Activated effector memory CD4-positive, alpha-beta T cell treated with anti-CD3 and anti-CD28 coated beads, Interleukin-2, amount 50 U/mL, for 16 hours (primary cell): Measurements from ENCODE around the gene RPS6KB2.
"Not testable (repeated sequence)": the region's sequence is repeated elsewhere in the genome, so short reads cannot be mapped to it uniquely, and the experiment has no call there.

Source experiments
- DNase-seq: peaks from one replicate; pipeline ENCODE4 v3.0.0-alpha.2; 2020

RPS6KB2 gene

DNA sequence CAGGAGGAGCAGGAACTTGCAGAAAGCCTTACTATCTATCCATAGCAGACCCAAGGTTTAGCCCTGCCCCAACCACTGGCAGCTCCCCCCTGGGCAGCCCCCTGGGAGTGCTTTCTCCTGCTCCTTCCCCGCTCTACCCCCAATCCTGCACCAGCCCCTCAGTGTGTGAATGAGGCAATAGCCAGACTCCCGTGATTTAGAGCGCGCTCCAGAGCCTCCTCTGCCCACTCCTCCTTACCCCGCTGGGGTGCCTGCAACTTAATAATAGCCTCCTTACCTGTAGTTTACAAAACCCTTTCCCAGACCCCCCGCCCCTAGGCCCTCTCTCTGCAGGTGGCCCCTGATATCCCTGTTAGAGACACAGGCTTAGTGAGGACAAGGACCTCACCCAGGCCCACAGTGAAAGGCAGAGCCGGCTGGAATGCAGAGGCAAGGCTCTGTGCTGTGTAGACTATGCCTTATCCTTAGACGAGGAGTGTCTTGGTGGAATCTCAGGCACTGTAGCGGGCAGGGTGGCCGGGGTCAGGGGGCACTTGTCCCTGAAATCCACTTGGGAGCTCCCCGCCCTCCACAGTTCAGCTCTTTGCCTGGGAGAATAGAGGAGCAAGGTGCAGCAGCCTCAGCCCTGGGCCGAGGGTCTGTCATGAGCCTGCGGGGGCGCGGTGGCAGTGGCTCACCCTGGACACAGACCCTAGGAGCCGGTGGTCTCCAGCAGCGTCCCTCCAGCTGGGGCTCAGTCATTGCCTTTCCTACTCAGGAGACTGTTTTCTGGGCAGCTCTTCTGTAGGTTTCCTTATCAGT, 17.1 kb upstream of the RPS6KB2 start:
- no peak for DNase-seq

DNA sequence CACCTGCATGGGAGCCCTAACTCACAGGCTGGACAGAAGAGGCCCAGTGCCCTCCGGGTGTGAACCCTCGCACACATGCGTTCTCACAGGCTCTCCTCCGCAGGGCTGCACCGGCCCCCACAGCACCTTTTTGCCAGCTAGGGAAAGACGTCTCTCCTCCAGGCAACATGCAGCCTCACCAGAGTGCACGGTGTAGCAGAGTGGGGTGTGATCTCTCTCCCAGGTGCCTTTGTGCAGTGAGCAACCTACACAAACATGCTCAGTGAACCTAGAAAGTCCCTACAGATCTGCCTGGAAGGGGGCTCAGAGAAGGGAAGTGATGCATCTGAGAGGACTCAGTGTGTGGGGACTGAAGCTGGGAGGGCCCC, 16.5 kb upstream of the RPS6KB2 start:
- DNase-seq: no peak

DNA sequence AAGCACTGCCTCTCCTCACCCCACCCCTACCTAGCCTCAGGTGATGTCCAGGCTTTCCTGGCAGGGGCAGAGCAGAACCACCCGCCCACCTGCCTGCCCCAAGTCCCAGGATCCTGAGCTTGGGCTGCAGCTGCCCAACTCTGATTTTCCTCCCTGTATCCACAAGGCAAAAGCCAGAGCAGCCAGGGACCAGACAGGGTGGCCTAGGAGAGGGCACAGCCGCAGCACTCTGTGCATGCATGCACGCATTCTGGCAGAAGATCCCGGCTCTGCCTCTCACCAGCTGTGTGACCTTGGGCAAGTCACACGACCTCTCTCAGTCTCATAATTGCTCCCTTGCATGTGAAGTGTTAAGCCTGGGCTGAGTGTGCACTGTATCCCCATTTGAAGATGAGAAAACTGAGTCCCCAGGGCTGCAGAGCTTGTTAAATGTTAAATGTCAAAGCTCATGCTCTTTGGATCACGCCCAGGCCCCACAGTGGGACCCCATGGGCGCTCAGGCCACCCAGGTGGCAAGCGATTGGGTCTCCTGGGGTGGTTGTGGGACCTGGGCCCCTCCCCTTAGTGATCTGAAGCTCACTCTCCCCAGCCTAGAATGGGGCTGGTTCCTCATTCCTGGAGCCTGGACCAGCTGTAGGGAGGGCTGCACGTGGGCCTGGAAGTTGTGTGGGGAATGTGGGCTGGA, 15.7 kb upstream of the RPS6KB2 start:
- no peak for DNase-seq

DNA sequence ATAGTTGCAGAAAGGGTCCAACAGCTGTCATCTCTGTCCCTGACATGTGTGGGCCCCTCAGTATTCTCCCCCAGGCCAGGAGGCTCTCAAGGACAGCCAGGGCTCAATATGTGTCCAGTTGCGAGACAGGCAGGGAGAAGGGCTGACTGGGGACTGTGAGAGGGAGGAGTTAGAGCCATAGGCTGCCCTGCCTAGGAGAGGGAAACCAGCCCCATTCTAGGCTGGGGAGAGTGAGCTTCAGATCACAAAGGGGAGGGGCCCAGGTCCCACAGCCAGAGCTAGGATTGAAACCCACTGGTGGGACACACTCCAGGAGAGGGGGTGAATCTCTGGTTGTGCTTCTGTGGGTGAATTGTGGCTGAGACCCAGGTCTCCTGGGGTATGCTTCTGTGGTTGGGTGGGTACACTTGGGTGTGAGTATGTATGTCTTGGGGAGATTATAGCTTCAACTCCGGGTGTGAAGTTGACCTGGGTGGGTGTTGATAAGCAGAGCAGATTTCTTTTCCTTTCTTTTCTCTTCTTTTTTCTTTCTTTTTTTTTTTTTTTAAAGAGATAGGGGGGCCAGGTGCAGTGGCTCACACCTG, 14.9 kb upstream of the RPS6KB2 start:
- DNase-seq: no peak

DNA sequence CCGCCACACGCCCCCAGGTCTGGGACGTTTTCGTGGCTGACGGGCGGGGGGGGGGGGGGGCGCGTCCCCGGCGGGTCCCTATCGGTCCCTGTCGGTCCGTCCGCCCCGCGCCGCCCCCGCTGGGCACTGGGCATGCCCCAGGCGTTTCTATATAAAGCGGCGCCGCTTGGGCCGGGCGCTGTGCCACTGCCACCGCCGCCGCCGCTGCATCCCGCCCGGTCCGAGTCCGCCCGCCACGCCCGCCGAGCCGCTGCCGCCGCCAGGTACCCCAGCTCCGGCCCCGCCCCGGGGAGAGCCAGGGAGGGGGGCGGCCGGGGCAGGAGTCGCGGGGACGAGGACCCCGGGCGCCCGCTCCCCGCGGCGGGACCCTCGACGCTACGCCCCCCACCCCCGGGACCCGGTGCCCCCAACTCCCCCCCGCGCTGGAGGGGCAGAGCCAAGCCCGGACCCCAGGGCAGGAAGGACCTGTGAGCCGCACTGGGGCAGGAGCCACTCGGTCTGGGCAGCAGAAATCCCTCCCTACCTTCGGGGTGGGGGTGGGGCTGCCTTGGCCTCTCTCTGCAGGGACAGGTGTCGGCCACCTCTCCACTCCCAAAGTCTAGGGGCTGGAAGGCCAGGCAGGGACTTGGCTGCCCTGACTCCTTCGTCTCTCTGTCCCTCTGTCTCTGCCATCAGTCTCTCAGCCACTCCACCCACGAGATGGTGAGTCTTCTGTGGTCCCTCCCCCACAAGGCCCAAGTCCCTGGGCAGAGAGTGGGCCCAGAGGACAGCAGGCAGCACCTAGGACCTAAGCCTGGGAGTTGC, 12.6 kb upstream of the RPS6KB2 start, which contains the start of gene CARNS1:
Gene CARNS1, plus strand, starts transcription at position 178 of the 804 bp plus-strand sequence. Its CDS starts 522 bp downstream, at position 700.
- no peak for DNase-seq

DNA sequence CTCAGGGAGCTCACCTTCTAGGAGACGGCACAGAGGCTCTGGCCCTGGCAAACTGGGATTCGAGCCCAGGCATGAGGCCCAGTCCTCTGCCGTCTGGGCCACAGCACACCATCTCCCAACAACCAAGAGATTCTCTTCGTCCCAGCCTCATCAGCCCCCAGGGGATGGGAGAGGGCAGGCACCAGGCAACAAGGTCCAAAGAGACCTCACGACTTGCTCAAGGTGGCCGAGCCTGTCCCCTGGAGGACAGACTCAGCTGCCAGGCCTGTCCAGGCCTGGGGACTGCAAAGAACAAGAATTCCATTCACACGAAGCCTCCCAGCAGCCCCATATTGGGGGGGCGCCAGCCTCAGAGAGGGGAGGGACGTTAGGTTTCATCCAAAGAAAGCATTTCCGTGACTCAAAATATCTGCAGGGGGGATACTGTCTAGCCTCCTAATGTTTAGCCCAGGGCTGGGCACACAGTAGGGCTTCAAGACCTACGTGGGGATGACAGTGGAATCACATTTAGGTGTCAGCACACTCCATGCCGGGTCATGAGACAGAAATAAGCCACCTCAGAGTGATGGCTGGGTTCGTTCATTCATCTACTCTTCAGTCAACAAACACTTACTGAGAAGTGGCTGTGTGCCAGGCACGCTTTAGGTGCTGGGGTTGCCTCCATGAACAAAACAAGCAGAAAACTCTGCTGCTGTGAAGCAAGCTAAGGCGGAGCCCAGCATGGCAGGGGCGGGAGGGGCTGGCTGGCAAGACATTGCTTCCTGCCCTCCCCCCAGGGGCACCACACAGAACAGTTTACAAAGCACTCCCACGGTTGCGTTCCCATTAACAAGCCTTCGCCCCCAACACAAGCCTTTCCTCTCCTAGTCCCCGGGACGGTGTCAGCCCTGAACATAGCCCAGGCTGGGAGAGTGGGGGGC, 11.6 kb upstream of the RPS6KB2 start:
- peak; percentile 89 for DNase-seq

DNA sequence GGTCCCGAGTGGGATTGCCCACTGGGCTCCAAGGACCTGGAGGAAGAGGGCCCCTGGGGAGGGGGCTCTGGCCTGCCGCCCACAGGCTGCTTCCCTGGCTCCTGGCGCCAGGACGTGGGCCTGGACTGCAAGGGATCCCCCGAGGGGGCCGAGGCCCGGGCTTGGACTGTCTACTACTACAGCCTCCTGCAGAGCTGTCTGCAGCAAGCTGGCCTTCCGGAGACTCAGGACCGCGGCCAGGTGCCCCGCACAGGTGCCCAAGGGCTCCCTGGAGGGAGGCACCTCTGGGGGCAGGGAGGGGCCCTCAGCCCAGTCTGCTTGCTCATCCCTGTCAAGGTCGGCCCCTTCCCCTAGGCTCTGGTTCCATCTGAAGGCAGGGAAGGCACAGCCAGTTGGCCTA, 10.9 kb upstream of the RPS6KB2 start:
- no peak for DNase-seq

DNA sequence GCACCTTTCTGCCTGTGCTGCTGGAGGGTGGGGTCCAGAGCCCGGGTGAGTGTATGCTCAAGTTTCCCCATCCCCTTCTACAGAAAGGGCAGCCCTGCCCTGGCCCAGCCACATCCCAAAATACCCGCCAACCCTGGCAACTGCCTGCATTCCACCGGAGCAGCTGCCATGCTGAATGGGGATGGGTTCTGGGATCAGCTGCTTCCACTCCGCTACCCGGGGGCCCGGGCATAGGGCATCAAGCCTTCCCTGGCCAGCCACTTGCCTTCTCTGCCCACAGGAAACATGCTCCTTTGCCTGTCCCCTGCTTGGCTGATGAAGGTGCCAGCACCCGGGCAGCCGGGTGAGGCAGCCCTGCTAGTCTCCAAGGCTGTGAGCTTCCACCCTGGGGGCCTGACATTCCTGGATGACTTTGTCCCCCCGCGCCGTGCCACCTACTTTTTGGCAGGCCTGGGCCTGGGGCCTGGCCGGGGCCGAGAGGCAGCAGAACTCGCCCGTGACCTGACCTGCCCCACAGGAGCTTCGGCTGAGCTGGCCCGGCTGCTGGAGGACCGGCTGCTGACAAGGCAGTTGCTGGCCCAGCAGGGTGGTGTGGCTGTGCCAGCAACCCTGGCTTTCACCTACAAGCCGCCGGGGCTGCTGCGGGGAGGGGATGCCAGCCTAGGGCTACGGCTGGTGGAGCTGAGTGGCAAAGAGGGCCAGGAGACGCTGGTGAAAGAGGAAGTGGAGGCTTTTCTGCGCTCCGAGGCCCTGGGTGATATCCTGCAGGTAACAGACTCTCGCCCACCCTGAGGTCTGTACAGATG, 9.6 kb upstream of the RPS6KB2 start:
- DNase-seq: peak; percentile 77

DNA sequence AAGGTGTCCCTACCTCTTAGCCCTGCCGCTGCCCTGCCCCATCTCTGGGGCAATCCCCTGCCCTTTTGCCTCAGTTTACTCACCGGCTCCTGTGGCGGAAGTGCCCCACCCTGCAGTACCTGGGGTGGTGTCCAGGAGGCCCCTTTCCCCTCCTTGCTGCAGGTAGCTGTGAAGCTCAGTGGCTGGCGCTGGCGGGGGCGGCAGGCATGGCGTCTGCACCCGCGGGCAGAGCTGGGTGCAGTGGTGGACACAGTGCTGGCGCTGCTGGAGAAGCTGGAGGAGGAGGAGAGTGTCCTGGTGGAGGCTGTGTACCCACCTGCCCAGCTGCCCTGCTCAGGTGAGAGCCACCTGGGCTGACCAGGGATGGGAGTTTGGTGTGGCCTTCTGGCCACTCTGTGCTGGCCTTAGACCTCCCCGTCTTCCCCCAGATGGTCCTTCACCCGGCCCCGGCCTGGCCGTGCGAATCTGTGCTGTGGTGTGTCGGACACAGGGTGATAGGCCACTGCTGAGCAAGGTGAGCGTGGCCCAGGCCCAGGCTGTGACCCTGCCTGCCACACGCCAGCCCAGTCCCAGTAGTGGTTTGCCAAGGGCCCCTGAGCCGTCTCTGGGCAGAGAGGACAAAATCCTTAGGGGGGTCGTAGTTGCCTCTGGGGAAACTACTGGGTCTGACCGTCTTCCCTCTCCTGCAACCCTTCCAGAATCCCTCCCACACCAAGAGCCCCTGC, 8.8 kb upstream of the RPS6KB2 start:
- no peak for DNase-seq

DNA sequence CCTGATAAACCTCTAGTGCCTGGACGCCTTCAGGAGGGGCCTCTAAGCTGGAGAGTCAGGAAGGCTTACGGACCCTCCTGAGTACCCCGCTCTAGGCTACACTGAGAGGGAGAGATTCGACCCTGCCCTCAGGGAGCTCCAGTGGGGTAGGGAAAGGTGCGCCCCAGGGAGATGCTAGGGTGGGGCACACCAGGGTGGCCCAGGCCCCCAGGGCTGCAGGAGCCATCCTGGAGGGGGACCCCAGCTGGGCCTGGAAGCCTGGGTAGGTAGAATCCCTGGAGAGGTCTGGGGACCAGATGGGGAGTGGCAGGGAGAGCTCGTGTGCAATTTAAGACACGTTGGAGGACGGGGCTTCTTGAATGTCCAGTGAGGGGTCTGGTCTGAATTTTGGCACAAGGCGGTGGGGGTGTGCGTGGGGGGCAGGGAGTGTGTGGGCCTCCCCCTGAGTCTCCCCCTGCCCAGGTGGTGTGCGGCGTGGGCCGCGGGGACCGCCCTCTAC, 8.1 kb upstream of the RPS6KB2 start:
- DNase-seq: no peak

DNA sequence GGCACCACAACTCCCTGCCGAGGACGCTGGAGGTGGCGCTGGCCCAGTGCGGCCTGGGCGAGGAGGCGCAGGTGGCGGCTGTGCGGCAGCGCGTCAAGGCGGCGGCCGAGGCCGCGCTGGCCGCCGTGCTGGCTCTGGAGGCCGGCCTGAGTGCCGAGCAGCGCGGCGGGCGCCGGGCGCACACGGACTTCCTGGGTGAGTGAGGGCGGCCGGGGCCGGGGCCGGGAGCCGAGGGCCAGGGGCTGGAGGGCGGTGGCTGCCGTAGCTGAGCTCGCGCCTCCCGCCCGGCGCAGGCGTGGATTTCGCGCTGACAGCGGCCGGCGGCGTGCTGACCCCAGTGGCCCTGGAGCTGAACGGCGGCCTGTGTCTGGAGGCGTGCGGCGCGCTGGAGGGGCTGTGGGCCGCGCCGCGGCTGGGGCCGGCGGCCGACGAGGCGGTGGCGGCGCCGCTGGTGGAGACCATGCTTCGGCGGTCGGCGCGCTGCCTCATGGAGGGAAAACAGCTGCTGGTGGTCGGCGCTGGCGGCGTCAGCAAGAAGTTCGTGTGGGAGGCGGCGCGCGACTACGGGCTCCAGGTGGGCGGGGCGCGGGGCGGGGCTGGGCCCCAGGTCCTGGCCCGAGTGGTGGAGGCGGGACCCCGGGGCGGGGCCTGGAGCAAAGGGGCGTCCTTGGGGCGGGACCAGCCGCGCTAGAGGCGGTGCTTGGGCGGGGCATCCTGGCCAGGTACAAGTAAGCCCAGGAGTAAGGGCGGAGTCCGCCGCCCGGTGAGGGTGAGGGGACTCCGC, 7.5 kb upstream of the RPS6KB2 start:
- peak; percentile 99 for DNase-seq

DNA sequence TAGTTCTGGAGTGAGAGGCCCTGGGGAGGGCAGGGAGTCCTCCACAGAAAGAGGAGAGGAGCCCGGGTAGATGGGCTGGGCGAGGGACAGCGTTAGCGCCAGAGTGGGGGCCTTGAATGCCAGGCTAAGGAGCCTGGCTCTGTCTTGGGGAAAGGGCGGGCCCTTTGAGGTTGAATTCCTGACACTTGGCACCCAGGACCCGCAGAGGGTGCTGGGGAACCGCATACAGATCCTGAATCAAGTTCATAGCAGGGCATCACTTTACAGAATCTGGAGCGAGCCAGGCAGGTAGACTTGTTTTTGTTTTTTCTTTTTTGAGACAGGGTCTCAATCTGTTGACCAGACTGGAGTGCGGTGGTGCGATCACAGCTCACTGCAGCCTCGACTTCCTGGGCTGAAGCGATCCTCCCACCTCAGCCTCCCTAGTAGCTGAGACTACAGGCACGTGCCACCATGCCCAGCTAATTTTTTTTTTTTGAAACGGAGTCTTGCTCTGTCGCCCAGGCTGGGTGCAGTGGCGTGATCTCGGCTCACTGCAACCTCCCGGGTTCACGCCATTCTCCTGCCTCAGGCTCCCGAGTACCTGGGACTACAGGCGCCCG, 6.8 kb upstream of the RPS6KB2 start:
- DNase-seq: no peak

DNA sequence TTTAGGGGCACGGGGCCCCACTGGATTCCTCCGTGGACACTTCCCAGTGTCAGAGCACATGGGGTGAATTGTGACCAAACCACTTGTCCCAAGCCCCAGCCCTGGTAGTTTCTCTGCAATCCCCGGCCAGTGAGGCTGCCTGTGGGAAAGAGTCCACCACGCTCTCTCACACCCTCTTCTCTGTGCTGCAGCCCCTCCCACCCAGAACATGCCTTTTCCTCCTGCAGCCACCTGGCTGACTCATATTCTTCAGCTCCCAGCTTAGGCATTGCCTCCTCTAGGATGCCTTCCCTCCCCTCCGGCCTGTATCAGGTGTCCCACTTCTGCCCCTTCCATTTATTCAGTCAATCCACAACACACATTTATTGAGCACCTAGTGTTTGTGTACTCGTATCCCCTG, 5.4 kb upstream of the RPS6KB2 start:
- no peak for DNase-seq

DNA sequence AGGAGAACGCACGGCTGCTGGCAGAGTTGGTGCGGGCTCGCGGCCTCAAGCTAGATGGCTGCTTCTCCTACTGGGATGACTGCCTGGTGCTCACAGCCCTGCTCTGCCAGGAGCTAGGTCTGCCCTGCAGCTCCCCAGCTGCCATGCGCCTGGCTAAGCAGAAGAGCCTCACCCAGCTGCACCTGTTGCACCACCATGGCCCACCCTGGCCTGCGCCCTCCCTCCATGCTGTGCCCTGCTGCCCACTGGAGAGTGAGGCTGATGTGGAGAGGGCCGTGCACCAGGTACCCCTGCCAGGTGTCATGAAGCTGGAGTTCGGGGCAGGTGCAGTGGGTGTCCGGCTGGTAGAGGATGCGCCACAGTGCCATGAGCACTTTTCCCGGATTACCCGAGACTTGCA, 4.8 kb upstream of the RPS6KB2 start:
- DNase-seq: no peak

DNA sequence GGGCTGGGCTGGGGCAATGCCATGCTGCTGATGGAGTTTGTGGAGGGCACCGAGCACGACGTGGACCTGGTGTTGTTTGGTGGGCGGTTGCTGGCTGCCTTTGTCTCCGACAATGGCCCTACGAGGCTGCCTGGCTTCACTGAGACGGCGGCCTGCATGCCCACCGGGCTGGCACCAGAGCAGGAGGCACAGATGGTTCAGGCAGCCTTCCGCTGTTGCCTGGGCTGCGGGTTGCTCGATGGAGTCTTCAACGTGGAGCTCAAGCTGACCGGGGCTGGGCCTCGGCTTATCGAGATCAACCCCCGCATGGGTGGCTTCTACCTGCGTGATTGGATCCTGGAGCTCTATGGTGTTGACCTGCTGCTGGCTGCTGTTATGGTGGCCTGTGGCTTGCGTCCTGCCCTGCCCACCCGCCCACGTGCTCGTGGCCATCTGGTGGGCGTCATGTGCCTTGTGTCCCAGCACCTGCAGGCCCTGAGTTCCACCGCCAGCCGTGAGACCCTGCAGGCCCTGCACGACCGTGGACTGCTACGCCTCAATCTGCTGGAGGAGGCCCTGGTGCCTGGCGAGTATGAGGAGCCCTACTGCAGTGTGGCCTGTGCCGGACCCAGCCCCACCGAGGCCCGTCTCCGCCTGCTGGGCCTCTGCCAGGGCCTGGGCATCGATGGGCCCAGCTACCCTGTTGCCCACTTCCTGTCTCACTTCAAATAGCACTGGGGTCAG, 4.2 kb upstream of the RPS6KB2 start:
- DNase-seq: no peak

DNA sequence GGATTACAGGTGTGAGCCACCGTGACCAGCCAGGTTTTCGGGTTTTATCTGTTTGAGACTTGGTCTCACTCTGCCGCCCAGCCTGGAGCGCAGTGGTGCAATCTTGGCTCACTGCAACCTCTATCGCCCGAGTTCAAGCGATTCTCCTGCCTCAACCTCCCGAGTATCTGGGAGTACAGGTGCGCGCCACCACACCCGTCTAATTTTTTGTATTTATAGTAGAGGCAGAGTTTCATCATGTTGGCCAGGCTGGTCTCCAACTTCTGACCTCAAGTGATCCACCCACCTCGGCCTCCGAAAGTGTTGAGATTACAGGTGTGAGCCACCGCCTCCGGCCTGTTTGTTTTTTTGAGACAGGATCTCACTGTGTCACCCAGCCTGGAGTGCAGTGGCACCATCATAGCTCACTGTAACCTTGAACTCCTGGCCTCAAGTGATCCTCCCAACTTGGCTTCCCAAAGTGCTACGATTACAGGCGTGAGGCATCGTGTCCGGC, 882 bp upstream of the RPS6KB2 start:
- DNase-seq: not testable (repeated sequence)

DNA sequence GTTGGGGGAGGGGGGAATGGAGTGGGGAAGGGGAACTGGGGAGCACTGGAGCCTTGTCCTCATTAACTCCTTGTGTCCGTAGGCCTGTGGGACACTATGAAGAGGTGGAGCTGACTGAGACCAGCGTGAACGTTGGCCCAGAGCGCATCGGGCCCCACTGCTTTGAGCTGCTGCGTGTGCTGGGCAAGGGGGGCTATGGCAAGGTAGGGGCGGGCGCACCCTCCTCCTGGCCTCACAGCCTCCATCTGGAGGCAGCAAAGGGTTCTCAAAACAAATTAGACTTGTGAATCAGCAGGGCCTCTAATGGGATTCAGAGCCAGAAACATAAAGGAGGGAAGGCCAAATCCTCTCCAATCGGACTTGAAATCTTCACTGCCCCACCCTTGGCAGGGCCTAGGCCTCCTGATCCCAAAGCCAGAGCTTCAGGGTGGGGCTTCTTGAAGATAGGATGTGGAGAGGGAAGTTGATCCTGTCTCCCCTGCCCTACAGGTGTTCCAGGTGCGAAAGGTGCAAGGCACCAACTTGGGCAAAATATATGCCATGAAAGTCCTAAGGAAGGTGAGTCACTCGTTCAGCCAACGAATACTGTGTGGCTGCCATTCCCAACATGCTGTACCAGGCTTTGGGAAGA, 859 bp downstream of the RPS6KB2 start:
- DNase-seq: no peak

DNA sequence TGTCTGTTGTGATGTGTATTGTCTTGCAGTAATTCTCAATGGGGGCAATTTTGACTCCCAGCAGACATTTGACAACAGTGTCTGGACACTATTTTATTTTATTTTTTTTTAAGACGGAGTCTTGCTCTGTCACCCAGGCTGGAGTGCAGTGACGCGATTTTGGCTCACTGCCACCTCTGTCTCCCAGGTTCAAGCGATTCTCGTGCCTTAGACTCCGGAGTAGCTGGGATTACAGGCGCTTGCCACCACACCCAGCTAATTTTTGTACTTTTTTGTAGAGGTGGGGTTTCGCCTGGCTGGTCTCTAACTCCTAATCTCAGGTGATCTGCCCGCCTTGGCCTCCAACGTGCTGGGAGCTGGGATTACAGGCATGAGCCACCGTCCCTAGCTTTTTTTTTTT, 1.4 kb downstream of the RPS6KB2 start:
- DNase-seq: no peak
